Activated CD8-positive, alpha-beta T cell treated with anti-CD3 and anti-CD28 coated beads for 36 hours (primary cell): ENCODE measurements around the gene FAM240A. TPM values are rescaled to one million over a fixed set of nuclear protein-coding genes. Genes with fewer than 3 reads are reported as not detected.
"Not testable (repeated sequence)": the region's sequence is repeated elsewhere in the genome, so short reads cannot be mapped to it uniquely, and the experiment has no call there.

ENCODE experiments used
- ATAC-seq: fragments of 200-7000 bp; cut with Tn5 transposase; one replicate; pipeline ENCODE4 v1.10.0; 2021; ENCODE audit warnings: mild to moderate bottlenecking, moderate library complexity
- CTCF ChIA-PET: fragments of 350-600 bp; sonication (Branson Sonifier 250); formaldehyde crosslinking; loops from one replicate; lab custom pipeline; 2021; ENCODE audit warnings: antibody characterized with exemption; lab: Charles Lee
- POLR2A ChIA-PET: fragments of 350-600 bp; sonication (Branson Sonifier 250); formaldehyde crosslinking; loops from one replicate; lab custom pipeline; 2021; ENCODE audit warnings: antibody characterized with exemption; lab: Charles Lee
- DNase-seq: peaks from one replicate; pipeline ENCODE4 v3.0.0-alpha.2; 2020
- H3K27ac Mint-ChIP-seq: one replicate; pipeline ENCODE4 v1.8.0; 2021; ENCODE audit warnings: mild to moderate bottlenecking, mixed read lengths
- H3K27me3 Mint-ChIP-seq: one replicate; pipeline ENCODE4 v1.8.0; 2021; ENCODE audit warnings: mixed read lengths
- H3K36me3 Mint-ChIP-seq: one replicate; pipeline ENCODE4 v1.8.0; 2021; ENCODE audit warnings: low read depth, mixed read lengths
- H3K4me1 Mint-ChIP-seq: one replicate; pipeline ENCODE4 v1.8.0; 2021; ENCODE audit warnings: low read depth, mixed read lengths
- H3K4me3 Mint-ChIP-seq: one replicate; pipeline ENCODE4 v1.8.0; 2021; ENCODE audit warnings: mild to moderate bottlenecking, moderate library complexity, mixed read lengths
- H3K9me3 Mint-ChIP-seq: one replicate; pipeline ENCODE4 v1.8.0; 2021; ENCODE audit warnings: mixed read lengths
- intact Hi-C: fragments of 100-400 bp; cut with micrococcal nuclease; formaldehyde crosslinking; loops from one replicate; pipeline ENCODE4 v1.10.0; 2022
- total RNA-seq, 2 experiments: library from RNA; stranded (reverse); gene quantifications; one replicate each; pipeline ENCODE4 v1.2.3, GENCODE V29; 2021
- TF ChIP-seq, protein P1 (sequence below): fragments of 200-600 bp; IDR thresholded peaks from one replicate; pipeline ENCODE4 v1.8.0; 2022; ENCODE audit warnings: antibody characterized with exemption, mild to moderate bottlenecking

Gene FAM240A
- total RNA-seq, 2 experiments from 2014 or later: not detected

DNA sequence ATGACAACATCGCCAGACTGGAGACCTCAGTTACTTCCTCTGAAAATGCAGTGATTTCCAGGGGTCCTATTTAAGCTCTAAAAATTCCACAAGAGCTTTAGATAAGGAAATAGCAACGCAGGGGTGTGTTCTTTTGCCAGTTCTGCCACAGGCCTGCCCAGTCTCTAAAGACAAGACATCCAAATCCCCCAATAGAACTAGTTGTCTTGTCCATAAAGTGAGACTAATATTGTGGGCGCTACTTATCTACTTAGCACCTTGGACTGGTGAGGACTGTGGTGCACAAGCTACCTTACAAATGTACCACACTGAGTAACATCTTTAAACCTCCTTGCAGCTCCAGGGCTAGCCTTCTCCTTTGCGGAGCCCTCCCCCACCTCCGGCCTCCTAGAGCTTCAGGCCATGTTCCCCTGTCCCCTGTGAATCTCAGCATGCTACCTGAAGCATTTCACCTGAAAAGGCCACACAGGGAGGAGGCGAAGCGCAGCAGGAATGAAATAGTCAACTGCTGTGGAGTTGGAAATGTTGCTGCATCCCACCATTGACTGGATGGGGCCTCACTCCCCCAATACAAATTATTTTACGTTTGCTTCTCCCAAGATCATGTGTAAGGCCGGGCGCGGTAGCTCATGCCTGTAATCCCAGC lies 36.6 kb upstream of the FAM240A start:
- Mint-ChIP-seq H3K4me1 (peaks cover 1% of the 10 kb centered on the region), H3K36me3 (no peaks in the 10 kb centered on the region), H3K9me3 (no peaks in the 10 kb centered on the region), H3K27me3 (peaks cover 3% of the 10 kb centered on the region), H3K4me3 (no peak overlapping the region), H3K27ac (no peak overlapping the region)
- intact Hi-C loops: no loop called here
- DNase-seq (no peak), ATAC-seq (no peak)
- ChIA-PET CTCF (interaction anchor here (0.9 to 1.0 kb wide), 2 partner anchors 11 to 54 kb away, joined by 3 read pairs; no protein-coding TSS in a partner anchor), POLR2A (no interaction called here)
- TF ChIP-seq, protein P1, sequence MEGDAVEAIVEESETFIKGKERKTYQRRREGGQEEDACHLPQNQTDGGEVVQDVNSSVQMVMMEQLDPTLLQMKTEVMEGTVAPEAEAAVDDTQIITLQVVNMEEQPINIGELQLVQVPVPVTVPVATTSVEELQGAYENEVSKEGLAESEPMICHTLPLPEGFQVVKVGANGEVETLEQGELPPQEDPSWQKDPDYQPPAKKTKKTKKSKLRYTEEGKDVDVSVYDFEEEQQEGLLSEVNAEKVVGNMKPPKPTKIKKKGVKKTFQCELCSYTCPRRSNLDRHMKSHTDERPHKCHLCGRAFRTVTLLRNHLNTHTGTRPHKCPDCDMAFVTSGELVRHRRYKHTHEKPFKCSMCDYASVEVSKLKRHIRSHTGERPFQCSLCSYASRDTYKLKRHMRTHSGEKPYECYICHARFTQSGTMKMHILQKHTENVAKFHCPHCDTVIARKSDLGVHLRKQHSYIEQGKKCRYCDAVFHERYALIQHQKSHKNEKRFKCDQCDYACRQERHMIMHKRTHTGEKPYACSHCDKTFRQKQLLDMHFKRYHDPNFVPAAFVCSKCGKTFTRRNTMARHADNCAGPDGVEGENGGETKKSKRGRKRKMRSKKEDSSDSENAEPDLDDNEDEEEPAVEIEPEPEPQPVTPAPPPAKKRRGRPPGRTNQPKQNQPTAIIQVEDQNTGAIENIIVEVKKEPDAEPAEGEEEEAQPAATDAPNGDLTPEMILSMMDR: no peak

DNA sequence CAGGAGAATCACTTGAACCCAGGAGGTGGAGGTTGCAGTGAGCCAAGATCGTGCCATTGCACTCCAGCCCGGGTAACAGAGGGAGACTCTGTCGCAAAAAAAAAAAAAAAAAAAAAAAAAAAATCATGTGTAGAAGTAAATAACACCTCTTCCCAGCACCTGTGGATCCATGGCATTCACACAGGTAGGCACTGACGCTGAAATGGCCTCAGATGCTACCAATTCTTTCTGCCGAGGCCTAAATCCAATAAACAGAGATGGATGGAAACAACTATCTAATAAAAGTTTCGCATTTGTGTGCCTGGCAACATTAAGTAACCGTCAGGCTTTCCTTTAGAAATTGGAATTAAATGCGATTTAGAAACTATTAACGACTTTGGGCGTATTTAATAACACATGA lies 35.9 kb upstream of the FAM240A start:
- no peaks in the 10 kb centered on the region for H3K36me3 Mint-ChIP-seq
- DNase-seq (no peak), ATAC-seq (no peak)
- H3K9me3 Mint-ChIP-seq: no peaks in the 10 kb centered on the region
- CTCF ChIA-PET: no interaction called here
- no peak overlapping the region for H3K4me3 Mint-ChIP-seq
- TF ChIP-seq, protein P1: no peak
- H3K27me3 Mint-ChIP-seq: peaks cover 3% of the 10 kb centered on the region
- peaks cover 1% of the 10 kb centered on the region for H3K4me1 Mint-ChIP-seq
- POLR2A ChIA-PET: no interaction called here
- intact Hi-C loops: no loop called here
- no peak overlapping the region for H3K27ac Mint-ChIP-seq

DNA sequence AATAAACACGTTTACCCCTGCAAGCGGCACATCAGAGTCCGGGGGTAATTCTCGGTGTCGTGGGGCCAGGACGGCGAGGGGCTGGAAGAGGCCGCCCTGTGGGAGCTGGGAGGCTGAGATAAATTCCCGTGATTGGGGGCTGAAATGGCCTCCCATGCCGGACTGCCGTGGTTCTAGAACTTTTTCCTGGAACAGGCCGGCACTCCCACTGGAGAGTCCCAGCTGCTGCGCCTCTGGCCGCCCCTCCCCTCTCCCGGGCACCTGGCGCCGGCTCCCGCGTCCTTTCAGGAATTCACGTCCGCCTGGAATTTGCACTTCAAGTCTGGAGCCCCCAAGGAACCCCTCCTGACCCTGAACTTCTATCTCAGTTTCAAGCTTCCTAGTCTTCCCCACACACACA lies 35.4 kb upstream of the FAM240A start:
- H3K4me1 Mint-ChIP-seq: peaks cover 1% of the 10 kb centered on the region
- CTCF ChIA-PET: interaction anchor here (1.9 kb wide), 1 partner anchor 88 kb away, joined by 9 read pairs; no protein-coding TSS in a partner anchor
- no peaks in the 10 kb centered on the region for H3K9me3 Mint-ChIP-seq
- intact Hi-C loops: no loop called here
- DNase-seq (no peak), ATAC-seq (no peak)
- H3K36me3 Mint-ChIP-seq: no peaks in the 10 kb centered on the region
- POLR2A ChIA-PET: no interaction called here
- TF ChIP-seq, protein P1: no peak
- H3K27ac Mint-ChIP-seq: no peak overlapping the region
- peaks cover 3% of the 10 kb centered on the region for H3K27me3 Mint-ChIP-seq
- H3K4me3 Mint-ChIP-seq: no peak overlapping the region

DNA sequence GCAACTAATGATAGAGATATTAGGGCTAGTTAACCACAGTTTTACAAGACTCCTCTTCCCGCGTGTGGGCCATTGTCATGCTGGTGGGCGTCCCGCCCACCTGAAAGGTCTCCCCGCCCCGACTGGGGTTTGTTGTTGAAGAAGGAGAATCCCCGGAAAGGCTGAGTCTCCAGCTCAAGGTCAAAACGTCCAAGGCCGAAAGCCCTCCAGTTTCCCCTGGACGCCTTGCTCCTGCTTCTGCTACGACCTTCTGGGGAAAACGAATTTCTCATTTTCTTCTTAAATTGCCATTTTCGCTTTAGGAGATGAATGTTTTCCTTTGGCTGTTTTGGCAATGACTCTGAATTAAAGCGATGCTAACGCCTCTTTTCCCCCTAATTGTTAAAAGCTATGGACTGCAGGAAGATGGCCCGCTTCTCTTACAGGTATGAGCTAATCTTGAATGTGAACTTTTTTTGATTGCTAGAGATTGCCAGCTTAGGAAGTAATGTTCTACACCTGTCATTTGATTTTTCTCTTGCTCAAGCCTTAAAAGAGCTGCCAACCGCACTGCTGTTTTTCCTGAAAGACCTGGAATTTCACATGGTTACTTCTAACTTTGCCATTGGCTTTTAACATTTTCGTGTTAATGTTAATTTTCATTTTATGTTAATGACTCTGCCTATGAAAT lies 34.6 kb upstream of the FAM240A start:
- H3K9me3 Mint-ChIP-seq, H3K27me3 Mint-ChIP-seq, H3K36me3 Mint-ChIP-seq, DNase-seq, intact Hi-C loops, POLR2A ChIA-PET, H3K4me1 Mint-ChIP-seq, H3K27ac Mint-ChIP-seq, ATAC-seq, H3K4me3 Mint-ChIP-seq: not testable (repeated sequence)
- CTCF ChIA-PET: interaction anchor here (1.3 to 1.9 kb wide), 2 partner anchors 52 to 89 kb away, joined by 4 to 9 read pairs; no protein-coding TSS in a partner anchor

DNA sequence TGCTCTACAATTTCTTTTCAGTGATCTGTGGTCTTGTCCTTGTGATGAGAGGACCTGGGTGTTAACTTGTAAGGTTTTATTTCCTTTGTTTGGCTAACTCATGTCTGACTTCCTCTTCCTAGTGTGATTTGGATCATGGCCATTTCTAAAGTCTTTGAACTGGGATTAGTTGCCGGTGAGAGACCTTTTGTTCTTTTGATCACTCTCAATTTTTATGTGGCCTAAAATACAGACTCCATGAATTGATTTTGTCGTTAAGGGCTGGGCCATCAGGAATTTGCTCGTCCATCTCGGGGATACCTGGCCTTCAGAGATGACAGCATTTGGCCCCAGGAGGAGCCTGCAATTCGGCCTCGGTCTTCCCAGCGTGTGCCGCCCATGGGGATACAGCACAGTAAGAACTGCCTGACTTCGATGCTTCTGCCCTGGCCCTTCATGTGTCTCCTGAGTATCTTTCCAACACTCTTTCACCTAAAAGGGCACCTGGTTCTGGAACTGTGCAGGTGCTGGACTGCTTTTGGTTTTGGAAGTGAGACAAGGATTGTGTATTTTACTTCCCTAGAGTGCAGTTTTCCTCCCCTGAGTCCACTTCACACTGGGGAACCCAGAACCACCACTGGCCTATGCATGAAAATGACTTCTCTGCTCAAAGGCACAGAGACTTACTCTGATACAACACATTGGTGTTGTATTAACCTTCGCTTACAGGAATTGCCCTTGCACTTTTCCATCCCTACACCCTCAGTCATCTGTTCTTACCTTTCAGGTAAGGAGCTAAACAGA lies 33.2 kb upstream of the FAM240A start:
- peaks cover 3% of the 10 kb centered on the region for H3K27me3 Mint-ChIP-seq

More for the DNA sequence above, 33.2 kb upstream of the FAM240A start:
- TF ChIP-seq, protein P1: no peak
- ATAC-seq: no peak
- no peaks in the 10 kb centered on the region for H3K36me3 Mint-ChIP-seq
- DNase-seq: no peak
- H3K9me3 Mint-ChIP-seq: no peaks in the 10 kb centered on the region
- intact Hi-C loops: no loop called here
- H3K27ac Mint-ChIP-seq: no peak overlapping the region
- H3K4me1 Mint-ChIP-seq: peaks cover 1% of the 10 kb centered on the region
- no peak overlapping the region for H3K4me3 Mint-ChIP-seq
- ChIA-PET POLR2A (no interaction called here), CTCF (interaction anchor here (1.3 to 1.9 kb wide), 2 partner anchors 51 to 90 kb away, joined by 4 to 9 read pairs; no protein-coding TSS in a partner anchor)
